ENCODE measurements around the gene CLTB. TPM values are rescaled to one million over a fixed set of nuclear protein-coding genes. Genes with fewer than 3 reads are reported as not detected.

The CLTB gene
- total and polyA plus RNA-seq, 2 of the 8 experiments (the other 6 are each of a cell fraction or from before 2014, with no cell fraction given), result 25.9 to 34.9 TPM

DNA sequence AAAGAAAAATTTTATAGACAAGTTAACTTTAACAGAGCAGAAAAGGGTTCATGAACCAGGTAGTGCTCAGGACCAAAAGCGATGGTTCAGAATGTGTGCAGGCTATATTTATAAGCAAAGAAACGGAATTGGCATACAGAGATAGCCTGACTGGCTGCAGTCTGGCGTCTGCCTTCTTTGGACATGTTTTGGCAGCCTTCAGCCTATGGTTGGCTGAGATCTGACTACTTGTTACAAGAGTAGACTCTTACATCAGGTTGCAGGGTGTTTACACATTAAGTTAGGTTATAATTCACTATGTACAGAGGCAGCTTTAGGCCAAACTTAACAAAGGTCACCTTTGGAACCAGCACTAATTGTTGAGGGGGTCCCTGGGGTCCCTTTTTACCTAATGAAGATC lies 34.9 kb downstream of the CLTB start (continued):
- TF ChIP-seq KDM4A (IDR thresholded peaks at IDR 0.05; ENCODE audit: low read depth, low read length, severe bottlenecking), result no peak
- no peak for TF ChIP-seq POLR2AphosphoS5 (IDR thresholded peaks at IDR 0.05; ENCODE audit: low read depth, low read length)
- TF ChIP-seq RFX5 (IDR thresholded peaks at IDR 0.05; ENCODE audit: borderline replicate concordance, low read depth, low read length), result no peak
- TF ChIP-seq GTF2F1 (IDR thresholded peaks at IDR 0.05; ENCODE audit: borderline replicate concordance, low read depth, low read length), result no peak
- TF ChIP-seq BACH1 (IDR thresholded peaks at IDR 0.05; ENCODE audit: low read length), result no peak

All from H1 (cell line).